ENCODE data around the gene ARHGAP44.
"Not testable (repeated sequence)": the region's sequence is repeated elsewhere in the genome, so short reads cannot be mapped to it uniquely, and the experiment has no call there.

ARHGAP44 gene

DNA sequence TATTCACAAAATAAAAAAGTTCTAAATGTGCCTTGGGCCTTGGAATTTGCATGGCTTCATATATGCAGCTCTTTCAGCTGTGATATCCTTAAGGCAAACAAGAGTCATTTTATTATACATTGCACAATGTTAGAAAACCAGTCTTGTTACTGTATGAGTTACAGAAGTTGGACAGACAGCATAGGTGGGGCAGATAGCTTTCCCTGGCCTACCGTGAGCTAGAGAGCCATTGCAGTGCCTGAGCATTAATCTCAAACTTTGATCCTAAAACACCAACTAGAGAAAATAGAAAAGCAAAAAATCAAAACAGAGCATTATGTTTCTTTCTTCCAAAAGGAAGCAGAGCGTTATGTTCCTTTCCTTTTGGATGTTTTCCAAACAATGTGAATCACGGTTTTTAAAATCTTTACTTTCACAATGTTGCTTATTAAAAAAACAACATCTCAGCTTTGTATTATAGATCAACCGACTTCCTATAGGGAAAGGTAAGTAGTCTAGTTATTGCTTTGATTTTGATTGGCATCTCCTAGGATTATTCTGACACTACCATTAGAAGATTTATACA, 32.2 kb downstream of the ARHGAP44 start:
- DNase-seq: no peak

DNA sequence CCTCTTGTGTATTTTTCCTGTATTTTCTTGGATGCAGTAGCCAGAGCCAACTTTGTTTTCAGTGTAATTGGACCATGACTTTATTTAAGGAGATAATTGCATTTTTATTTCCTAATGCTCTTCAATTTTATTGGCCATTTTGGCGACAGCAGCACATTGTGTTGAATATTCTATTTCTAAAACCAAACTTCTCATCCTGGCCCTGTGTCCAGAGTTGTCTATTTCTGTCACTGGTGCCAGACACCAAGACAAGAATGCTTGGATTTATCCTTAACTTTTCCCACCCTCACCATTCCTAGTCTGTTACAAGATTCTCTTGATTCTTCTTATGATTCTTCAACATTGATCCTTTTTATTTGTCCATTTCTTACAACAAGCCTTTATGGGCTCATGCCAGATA, 37.1 kb downstream of the ARHGAP44 start:
- DNase-seq: no peak

DNA sequence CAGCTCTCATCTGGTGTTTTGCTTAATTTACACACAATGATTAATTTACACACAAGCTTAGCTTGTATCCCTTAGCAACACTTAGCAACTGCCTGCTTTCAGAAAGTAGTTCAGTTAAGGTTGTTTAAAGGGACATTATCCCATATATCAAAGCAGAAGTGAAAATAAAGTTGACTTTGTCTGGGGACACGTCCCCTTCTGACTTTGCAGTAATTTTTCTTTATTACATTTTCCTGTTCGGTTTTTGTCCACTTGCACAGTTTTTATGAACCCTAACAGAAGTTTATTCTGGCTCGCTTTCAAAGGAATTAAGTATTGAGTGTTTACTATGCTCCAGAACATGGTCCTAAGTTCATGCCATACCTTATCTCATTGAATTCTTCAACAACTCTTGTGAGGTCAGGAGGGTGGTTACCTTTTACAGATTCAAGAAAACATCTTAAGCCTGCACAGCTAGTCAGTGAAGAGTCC, 41.5 kb downstream of the ARHGAP44 start:
- no peak for DNase-seq

DNA sequence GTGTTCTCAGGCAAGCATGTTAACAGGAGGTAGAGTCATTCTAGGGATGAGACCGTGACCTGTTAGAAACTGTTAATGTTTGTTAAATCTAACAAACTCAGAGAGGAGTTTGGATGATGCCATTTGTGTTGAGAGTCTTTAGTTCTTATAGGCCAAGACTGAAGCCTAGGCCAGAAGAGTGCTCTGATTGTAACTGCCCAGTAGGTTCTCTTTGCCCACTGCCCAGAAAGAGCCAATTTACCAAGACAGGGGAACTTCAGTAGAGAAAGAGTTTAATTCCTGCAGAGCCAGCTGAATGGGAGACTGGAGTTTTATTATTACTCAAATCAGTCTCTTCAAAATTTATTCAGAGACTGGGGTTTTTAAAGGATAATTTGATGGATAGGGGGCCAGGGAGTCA, 42.5 kb downstream of the ARHGAP44 start:
- no peak for DNase-seq

DNA sequence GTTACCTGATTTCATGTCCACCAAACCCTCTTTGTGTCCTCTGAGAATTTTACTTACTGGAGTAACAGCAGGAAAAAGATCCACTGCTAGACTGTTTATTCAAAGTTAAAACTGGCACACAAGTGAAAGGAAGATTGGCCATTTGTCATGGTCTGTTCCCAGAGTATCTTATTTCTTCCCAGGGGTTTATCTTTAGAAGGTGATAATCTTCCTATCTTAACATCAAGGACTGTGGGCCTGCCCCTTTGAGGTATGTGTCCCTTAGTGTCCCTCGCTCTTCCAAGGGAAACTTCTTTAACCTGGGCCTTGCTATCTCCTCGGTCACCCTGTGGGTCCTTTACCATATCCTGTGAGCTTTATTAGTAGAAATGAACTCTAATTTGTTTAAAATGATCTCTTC, 49.7 kb downstream of the ARHGAP44 start:
- DNase-seq: no peak

DNA sequence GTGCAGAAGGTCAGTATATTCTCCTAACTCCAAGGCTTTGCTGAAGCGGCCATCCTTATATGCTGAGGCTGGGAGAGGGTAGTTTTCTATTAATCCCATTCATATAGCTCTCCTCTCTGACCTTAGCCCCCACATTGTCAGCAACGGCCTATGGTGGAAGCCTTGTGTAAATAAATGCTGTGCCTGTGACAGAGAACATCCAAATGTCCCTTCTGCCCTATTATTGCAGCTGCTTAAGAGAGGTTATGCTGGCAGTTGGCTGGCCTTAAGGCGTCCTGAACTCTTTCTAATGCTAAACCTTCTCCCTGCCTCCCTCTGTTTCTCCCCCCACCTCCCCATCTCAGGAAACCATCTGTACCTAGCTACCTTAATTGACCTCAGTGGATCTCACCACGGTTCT, 53.6 kb downstream of the ARHGAP44 start:
- no peak for DNase-seq

DNA sequence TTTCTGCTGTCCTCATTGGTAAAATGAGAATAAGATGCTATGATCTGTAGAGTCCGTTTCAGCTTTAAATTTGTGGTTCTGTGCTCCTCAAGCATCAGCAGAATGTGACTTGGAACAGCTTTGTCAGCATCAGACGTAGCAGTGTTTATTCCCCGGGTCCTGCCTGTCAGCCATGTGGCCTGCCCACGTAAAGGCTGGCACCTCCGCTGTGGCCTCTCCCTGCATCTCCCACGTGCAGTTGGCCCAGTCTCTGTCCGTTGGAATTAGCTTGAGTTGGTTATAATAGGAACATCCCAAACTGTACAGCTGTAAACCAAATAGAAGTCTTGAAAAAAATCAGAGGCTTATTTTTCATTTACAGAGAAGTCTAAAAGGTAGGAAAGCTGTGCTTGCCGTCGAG, 61.7 kb downstream of the ARHGAP44 start:
- no peak for DNase-seq

DNA sequence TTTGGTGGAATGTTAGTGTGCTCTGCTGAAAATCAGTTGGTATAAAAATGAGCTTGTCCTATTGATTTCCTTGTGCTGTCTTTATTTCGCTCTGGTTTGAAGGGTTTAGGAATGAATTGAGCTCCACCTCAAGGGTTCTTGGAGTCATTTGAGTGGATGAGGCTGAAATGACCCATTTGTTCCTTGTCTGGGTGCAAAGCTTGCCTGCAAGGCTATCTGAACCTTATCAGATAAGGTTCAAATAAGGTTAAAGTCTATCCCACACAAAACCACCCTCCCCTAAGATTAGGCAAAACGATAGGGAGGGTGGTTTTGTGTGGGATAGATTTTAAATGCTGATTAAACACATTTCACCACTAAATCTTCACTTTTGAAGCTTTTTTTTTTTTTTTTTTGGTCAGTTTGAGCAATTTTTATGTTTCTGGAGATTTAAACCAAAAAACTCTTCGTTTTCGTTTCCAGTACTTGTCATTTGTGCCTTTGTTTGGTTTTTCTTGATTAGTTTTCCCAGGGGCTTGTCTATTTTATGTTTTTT, 62.7 kb downstream of the ARHGAP44 start:
- no peak for DNase-seq

DNA sequence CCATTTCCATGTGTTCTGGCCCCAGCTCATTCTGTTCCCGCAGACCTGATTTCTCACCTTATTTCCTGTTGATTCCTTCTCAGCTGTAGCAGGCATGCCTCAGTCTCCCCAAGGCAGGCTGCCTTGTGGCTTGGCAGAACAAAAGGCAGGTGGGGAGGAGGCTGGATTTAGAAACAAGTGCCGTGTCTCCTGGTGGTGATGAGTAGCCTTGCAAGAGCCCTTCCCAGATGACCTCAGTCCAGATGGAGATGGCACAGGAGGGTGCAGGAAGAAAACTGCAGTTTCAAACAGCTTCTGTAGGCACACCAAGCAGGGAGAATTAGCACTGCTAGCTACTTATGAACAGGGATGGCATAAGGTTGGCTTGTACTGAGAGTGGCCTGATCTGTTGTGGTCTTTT, 64.6 kb downstream of the ARHGAP44 start:
- no peak for DNase-seq

DNA sequence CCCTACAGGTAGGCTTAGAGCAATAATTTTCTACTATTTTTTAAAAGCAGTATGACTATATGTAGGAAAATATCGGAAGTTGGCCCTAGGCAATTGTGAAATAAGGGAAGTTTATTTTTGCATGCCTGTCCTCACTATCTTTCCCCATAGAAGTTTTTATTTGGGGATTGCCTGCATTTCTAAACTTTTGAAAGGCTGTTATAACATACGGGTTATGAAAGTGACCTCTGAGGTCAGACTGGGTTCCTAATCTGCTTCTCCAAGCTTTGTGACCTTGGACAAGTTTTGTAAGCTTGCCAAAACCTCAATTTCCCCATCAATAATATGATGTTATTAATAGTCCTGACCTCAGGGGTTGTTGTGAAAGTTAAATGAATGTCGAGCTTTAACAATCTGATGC, 67.1 kb downstream of the ARHGAP44 start:
- no peak for DNase-seq

DNA sequence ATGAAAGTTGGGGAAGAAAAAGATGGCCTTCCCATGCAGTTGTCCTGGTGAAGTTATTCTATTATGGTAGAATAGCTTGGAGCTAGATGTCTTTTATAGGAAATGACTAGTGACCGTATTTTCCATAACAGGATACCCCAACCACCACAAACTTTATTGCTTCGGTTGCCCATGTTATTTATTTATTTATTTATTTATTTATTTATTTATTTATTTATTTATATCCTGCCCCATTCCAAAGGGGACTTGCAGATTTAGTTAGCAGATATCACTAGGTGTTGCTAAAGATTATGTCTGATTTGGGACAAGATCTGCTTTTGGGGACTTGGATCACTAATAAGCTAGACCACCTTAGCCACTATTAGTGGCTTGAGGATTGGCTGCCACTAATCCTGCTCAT, 68.3 kb downstream of the ARHGAP44 start:
- DNase-seq: no peak

DNA sequence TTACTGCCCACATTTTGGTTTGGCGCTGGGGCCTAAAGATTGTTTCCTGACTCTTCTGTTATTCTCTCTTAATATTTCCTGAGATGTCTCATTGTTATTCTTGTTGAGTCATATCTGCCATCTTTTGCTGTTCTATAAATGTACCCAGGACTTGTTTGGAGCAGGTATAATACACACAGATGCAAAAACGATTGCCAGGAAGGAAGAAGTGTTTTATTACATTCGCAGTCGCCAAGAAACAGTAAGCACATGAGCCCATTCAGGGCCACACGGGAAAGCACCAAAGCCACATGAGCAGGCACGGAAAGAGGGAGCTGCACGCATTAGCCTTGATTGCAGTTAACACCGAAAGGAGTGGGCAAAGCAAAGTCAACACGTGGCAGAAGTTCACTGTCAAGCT, 70.2 kb downstream of the ARHGAP44 start:
- DNase-seq: no peak

DNA sequence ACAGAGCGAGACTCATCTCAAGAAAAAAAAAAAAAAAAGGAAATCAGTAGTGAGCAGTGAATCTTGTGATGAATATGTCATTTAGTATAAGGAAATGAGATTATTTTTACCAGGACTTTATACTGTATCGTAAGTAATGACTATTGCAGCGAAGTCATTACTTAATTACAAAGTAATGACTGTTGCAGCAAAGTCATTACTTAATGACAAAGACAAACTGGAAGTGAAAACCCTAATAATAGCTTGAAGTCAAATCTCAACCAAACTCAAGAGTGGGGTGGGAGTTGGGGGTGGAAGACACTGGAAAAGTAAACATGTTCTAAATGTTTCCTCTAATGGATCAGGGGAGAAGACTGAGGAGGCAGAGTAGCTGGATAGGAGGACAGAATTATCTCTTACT, 76.5 kb downstream of the ARHGAP44 start:
- no peak for DNase-seq

DNA sequence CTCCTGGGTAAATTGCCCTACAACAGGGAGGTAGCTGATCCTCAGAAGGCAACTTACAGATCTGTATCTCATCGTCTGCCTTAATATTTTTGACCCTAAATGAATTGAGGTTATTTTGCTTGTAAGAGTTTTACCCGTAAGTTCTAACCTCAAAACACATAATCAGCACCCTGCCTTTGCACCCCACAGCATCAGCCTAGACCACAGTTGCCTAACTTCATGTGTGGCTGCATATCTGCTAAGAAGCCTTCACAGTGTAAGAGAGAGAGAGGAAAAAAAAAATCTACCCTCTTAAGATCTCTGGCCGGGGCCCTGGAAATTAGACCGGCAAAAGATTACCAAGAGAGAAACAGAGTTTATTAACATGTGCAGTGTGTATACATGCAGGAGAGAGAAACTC, 76.9 kb downstream of the ARHGAP44 start:
- no peak for DNase-seq

DNA sequence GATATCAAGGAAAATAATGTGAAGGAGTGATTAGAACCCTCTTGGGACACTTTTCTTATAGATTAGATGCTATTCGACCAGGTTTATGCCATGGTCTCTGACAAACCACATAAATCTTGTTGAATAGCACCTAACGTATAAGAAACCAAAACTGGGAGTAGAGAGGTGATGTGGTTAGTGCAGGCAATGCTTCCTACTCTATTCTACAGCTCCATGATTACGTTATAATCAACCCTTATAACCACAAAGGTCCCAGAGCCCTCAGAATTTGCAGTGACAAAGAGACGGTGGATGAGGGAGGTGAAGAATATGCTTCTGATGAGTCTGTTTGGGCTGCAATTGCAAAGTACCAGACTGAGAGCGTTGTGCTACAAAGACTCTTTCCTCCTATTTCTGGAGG, 78.4 kb downstream of the ARHGAP44 start:
- no peak for DNase-seq

DNA sequence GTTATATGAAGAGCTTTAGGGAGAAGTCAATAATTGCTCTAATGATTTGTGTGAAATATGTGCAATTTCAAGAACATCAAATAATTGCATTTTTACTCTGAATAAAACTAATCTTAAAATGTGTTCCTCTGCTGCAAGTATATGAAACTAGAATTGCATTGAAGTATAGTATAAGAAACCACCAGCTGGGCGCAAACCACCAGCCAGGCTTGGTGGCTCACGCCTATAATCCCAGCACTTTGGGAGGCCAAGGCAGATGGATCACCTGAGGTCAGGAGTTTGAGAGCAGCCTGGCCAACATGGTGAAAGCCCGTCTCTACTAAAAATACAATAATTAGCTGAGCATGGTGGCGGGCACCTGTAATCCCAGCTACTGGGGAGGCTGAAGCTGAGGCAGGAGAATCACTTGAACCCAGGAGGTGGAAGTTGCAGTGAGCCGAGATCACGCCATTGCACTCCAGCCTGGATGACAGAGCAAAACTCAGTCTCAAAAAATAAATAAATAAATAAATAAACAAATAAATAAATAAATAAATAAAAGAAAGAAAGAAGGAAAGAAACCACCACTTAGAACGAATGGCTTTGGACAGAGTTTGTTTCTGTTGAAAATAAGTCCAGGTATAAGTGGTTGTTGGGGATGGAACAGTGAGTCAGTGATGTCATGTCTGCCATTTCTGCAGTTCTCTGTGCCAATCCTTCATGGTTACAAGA, 84.3 kb downstream of the ARHGAP44 start:
- not testable (repeated sequence) for DNase-seq

DNA sequence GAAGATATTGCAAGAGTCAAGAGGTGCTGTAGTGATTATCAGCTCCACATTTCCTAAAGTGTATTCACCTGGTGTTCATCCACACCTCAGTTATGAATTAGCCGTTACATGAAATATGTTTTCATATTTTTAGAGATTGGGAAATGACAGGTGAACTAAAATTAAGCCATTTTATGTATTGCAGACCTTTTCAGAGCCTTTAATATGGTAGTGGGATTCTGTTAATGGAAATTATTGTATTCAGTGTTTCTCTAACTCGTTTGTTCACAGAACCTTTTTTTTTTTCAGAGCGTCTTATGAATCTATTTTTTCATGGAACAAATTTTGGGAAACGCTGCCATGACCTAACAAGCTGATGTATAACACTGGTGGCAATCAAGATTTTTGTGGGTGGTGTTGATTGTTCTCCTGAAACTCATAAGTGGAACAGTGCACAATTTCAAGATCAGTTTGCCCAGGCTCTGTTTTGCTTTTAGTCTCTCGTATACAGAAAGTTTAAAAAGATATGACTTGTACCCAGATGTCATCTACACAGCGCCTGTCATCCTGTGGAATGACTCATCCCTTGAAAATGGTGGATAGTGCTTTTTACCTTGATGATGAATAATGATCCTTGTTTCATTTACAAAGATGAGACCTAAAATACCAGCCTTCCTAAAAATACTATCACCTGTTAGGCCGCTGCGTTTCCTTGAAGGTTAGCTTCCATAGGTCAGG, 88.8 kb downstream of the ARHGAP44 start:
- DNase-seq: no peak

DNA sequence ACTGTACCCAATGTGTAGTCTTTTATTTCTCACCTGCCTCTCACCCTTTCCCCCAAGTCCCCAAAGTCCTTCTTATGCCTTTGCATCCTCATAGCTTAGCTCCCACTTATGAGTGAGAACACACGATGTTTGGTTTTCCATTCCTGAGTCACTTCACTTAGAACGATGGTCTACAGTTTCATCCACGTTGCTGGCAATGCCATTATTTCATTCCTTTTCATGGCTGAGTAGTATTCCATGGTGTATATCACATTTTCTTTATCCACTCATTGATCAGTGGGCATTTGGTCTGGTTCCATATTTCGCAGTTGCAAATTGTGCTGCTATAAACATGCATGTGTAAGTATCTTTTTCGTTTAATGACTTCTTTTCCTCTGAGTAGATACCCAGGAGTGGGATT, 89.8 kb downstream of the ARHGAP44 start:
- DNase-seq: not testable (repeated sequence)

DNA sequence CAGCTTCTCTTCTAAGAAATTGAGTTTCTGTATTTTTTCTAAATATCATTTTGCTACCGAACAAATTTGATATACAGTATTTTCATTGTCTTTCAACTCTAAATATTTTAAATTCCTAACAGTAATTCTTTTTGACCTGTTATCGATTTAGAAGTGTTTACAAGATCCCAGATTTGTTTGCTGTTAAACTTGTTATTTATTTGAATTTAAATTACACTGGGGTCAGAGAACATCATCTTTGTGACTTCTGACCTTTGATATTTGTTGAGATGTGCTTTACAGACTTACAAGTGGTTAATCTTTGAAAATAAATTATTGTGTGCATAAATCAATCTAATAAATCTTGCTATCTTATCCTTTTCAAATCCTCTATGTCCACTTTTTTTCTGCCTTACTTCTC, 94.2 kb downstream of the ARHGAP44 start:
- DNase-seq: no peak

DNA sequence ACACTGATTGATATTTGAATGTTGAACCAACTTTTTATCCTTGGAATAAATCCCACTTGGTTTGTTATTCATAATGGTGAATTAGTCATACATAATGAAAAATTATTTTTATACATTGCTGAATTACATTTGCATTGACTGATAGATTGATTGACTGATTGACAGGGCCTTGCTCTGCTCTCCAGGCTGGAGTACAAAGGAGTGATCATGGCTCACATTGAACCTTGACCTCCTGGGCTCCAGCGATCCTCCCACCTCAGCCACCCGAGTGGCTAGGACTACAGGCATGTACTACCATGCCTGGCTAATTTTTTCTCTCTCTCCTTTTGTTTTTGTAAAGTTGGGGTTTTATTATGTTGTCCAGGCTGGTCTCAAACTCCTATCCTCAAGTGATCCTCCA, 97.8 kb downstream of the ARHGAP44 start:
- DNase-seq: no peak

DNA sequence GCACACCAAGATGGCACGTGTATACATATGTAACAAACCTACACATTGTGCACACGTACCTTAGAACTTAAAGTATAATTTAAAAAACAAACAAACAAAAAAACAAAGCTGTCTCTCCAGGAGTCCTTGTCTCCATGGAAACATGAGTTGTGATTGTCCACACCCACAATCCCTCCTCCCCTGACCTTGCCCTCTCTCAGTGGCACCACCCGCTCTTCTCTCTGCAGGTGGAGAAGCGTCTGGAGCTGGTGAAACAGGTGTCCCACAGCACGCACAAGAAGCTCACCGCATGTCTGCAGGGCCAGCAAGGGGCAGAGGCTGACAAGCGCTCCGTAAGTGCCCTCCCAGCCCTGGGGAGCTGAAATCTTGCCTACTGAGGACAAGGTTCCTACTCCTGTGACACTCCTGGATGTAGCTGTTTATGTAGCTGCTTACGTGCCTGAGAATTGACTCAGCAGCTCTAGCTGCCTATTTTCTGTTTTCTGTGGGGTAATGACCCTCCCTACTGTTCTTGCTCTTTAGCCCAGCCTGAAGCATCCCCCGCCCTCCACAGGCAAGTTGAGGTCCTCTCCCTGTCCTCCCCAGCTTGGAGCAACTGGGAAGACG, 107.0 kb downstream of the ARHGAP44 start:
- no peak for DNase-seq

DNA sequence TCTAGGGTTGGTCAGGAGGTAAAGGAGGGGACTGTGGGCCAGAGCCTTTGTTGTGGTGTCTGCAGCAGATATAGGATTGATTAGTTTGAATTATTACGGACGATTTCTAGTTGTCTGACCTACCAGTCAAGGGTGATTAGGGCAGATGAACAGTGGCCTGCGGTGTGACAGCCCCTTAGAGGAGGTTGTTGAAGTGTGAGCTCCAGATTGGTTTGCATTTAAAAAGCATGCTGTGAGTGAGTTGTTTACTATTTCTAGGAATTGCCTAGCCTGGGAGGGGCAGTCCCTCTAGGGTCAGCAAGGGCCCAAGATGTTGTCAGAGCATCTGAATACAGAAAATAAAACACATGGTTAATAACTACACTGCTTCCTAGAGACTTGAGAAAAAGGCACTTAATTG, 108.8 kb downstream of the ARHGAP44 start:
- no peak for DNase-seq

DNA sequence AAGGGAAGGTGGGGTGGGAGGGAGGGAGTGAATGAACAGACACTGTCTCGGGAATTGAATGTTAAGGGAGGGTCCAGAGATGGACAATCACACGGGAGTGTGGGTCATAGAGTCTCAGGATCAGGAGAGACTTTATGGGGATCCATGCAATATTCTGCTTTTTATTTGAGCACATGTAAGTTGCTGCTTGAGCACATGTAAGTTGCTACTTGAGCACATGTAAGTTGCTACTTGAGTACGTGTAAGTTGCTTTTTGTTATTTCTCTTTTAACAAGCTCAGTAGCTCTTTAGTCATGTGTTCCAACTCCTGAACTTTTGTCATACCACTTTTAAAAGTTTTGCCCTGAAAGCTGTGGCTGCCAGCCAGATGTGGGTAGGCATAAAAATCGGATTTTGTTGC, 110.3 kb downstream of the ARHGAP44 start:
- DNase-seq: no peak

DNA sequence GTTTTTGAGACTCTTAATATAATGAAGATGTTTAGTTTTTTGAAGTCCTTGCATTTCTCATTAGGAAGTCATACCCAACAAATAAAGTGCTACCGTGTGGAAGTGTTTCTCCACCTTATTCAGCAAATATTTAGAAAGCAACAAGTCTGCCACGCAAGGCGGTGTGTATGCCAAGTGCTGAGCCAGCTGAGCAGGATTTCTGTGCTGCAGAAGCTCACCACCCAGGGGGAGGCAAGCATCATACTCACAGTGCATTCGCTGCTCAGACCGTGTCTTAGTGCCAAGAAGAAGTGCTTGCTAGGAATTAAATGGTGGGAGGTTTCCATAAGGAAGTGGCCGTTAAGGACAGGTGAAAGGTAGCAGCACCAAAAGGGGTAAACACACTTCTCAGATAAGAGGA, 111.2 kb downstream of the ARHGAP44 start:
- DNase-seq: no peak

All from stimulated activated CD4-positive, alpha-beta T cell treated with anti-CD3 and anti-CD28 coated beads, Interleukin-15, amount 100 ng/mL, for 24 hours (primary cell).